ENCODE data around the gene HCFC1R1.
A peak's percentile ranks its signal among the peaks of the same experiment; 100 is the strongest.

The HCFC1R1 gene

GRCh38 chr16:3027983-3028715 is 4.4 kb upstream of the HCFC1R1 start:
- TF ChIP-seq POLR2AphosphoS5 (IDR thresholded peaks at IDR 0.05; ENCODE audit: low read depth, low read length) (0 out of 2 replicates have a peak, but pooled peaks have one; percentile 46), SIN3A (IDR thresholded peaks at IDR 0.05; ENCODE audit: borderline replicate concordance, insufficient read depth, low read length) (no peak)

- TF ChIP-seq FOXP2 (optimal IDR thresholded peaks at IDR 0.05; ENCODE audit: borderline replicate concordance, extremely low read depth, extremely low read length, insufficient read depth) (no peak), SIN3A (IDR thresholded peaks at IDR 0.05; ENCODE audit: borderline replicate concordance, insufficient read depth, low read length) (no peak), TAF1 (IDR thresholded peaks at IDR 0.05; ENCODE audit: borderline replicate concordance, insufficient read depth, low read length) (no peak), POLR2AphosphoS5 (IDR thresholded peaks at IDR 0.05; ENCODE audit: low read depth, low read length) (no peak)
Measured at GRCh38 chr16:3027489-3027795, 3.7 kb upstream of the HCFC1R1 start.

- TF ChIP-seq FOXP2 (optimal IDR thresholded peaks at IDR 0.05; ENCODE audit: borderline replicate concordance, extremely low read depth, extremely low read length, insufficient read depth) = no peak
- no peak for TF ChIP-seq TAF1 (IDR thresholded peaks at IDR 0.05; ENCODE audit: borderline replicate concordance, insufficient read depth, low read length)
- no peak for TF ChIP-seq SIN3A (IDR thresholded peaks at IDR 0.05; ENCODE audit: borderline replicate concordance, insufficient read depth, low read length)
- no peak for TF ChIP-seq REST (IDR thresholded peaks at IDR 0.05; ENCODE audit: insufficient read depth in 1 of 2, low read depth in 2 of 2, low read length in 2 of 2)
- TF ChIP-seq POLR2AphosphoS5 (IDR thresholded peaks at IDR 0.05; ENCODE audit: low read depth, low read length) = no peak
Measured at GRCh38 chr16:3026609-3027488, 3.1 kb upstream of the HCFC1R1 start.

DNA sequence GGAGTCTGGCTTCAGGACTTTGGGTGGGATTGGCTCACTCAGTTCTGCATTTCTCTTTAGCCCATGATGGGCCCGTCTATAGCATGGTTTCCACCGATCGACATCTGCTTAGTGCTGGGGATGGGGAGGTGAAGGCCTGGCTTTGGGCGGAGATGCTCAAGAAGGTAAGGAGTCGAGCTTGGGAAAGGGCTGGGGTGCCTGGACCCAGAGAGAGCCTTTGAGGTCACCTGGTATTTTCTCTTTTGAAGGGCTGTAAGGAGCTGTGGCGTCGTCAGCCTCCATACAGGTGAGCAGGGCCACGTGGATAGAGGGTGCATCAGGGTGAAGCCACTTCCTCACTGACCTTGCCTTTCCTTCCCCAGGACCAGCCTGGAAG is 2.2 kb upstream of the HCFC1R1 start:
- no peak for TF ChIP-seq TAF1 (IDR thresholded peaks at IDR 0.05; ENCODE audit: borderline replicate concordance, insufficient read depth, low read length)
- TF ChIP-seq FOXP2 (optimal IDR thresholded peaks at IDR 0.05; ENCODE audit: borderline replicate concordance, extremely low read depth, extremely low read length, insufficient read depth) = no peak

DNA sequence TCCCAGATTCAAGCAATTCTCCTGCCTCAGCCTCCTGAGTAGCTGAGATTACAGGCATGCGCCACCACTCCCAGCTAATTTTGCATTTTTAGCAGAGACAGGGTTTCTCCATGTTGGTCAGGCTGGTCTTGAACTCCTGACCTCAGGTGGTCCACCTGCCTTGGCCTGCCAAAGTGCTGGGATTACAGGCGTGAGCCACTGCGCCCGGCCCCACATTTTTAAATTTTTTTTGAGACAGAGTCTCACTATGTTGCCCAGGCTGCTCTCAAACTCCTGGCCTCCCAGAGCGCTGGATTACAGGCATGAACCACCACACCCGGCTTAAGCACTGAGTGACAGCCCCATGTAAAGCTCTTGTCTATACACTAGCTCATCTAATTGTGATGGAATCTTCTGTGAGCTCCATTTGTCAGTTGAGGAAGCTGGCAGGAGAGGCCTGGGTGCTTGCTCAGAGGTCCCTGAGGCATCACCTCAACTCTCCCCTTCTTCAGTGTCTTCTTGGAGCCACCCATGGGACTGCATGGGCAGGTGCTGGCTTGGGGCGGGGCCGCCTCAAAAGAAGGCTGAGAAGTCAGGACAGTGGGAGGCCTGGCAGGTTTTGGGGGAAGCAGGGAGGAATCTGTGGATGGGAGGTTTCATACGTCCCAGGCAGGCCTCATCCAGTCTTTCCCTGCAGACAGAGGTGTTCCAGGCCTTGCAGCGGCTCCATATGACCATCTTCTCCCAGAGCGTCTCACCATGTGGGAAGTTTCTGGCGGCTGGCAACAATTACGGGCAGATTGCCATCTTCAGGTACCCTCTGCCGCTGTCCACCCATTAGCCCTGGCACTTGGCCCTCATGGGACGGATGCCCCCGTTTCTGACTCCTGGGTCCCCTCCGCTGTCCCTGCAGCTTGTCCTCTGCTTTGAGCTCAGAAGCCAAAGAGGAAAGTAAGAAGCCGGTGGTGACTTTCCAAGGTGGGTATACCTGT is 1.6 kb upstream of the HCFC1R1 start:
- TF ChIP-seq SIN3A (IDR thresholded peaks at IDR 0.05; ENCODE audit: borderline replicate concordance, insufficient read depth, low read length) = no peak
- TF ChIP-seq REST (IDR thresholded peaks at IDR 0.05; ENCODE audit: insufficient read depth in 1 of 2, low read depth in 2 of 2, low read length in 2 of 2) = no peak
- TF ChIP-seq POLR2AphosphoS5 (IDR thresholded peaks at IDR 0.05; ENCODE audit: low read depth, low read length) = no peak
- no peak for TF ChIP-seq FOXP2 (optimal IDR thresholded peaks at IDR 0.05; ENCODE audit: borderline replicate concordance, extremely low read depth, extremely low read length, insufficient read depth)
- no peak for TF ChIP-seq TAF1 (IDR thresholded peaks at IDR 0.05; ENCODE audit: borderline replicate concordance, insufficient read depth, low read length)

- TF ChIP-seq SIN3A (IDR thresholded peaks at IDR 0.05; ENCODE audit: borderline replicate concordance, insufficient read depth, low read length) (no peak), TAF1 (IDR thresholded peaks at IDR 0.05; ENCODE audit: borderline replicate concordance, insufficient read depth, low read length) (no peak; the same call in 1 of the 2 replicates), FOXP2 (optimal IDR thresholded peaks at IDR 0.05; ENCODE audit: borderline replicate concordance, extremely low read depth, extremely low read length, insufficient read depth) (no peak), POLR2AphosphoS5 (IDR thresholded peaks at IDR 0.05; ENCODE audit: low read depth, low read length) (no peak), REST (IDR thresholded peaks at IDR 0.05; ENCODE audit: insufficient read depth in 1 of 2, low read depth in 2 of 2, low read length in 2 of 2) (no peak)
Measured at GRCh38 chr16:3023415-3023668, 400 bp downstream of the HCFC1R1 start.
